DMS53 treated with DMSO at 0.1 percent for 48 hours (cell line): ENCODE data around the gene COL3A1.

ENCODE experiments used
- DNase-seq: peaks from one replicate; lab custom pipeline; 2025; ENCODE audit not compliant: unreplicated experiment; lab: John Stamatoyannopoulos, UW

The COL3A1 gene

GRCh38 chr2:188975497-188976102 is 1.4 kb downstream of the COL3A1 start:
- DNase-seq = no peak

- no peak for DNase-seq
These were observed 2.5 kb downstream of the COL3A1 start for GRCh38 chr2:188976545-188977268.

- no peak for DNase-seq
These were observed 3.1 kb downstream of the COL3A1 start for GRCh38 chr2:188977317-188977716.

- DNase-seq = no peak
These were observed 4.3 kb downstream of the COL3A1 start for GRCh38 chr2:188978291-188979081.

- DNase-seq = no peak
These were observed 5.3 kb downstream of the COL3A1 start for GRCh38 chr2:188979187-188980114.

- no peak for DNase-seq
These were observed 9.4 kb downstream of the COL3A1 start for GRCh38 chr2:188983427-188984064.

GRCh38 chr2:188984065-188984491 is 9.9 kb downstream of the COL3A1 start:
- no peak for DNase-seq

GRCh38 chr2:188984680-188985079 is 10.5 kb downstream of the COL3A1 start:
- DNase-seq = no peak

- DNase-seq = no peak
These were observed 12.7 kb downstream of the COL3A1 start for GRCh38 chr2:188986839-188987238.

GRCh38 chr2:188993247-188993646 is 19.1 kb downstream of the COL3A1 start:
- no peak for DNase-seq

- DNase-seq = no peak
These were observed 23.1 kb downstream of the COL3A1 start for GRCh38 chr2:188997263-188997662.

GRCh38 chr2:189000221-189000620 is 26.0 kb downstream of the COL3A1 start:
- no peak for DNase-seq

- DNase-seq = no peak
These were observed 27.9 kb downstream of the COL3A1 start for GRCh38 chr2:189002079-189002478.

- DNase-seq = no peak
These were observed 34.5 kb downstream of the COL3A1 start for GRCh38 chr2:189008555-189009262.

GRCh38 chr2:189010536-189010935 is 36.4 kb downstream of the COL3A1 start:
- DNase-seq = no peak

GRCh38 chr2:189012351-189012750 is 38.2 kb downstream of the COL3A1 start:
- no peak for DNase-seq

- no peak for DNase-seq
These were observed 38.9 kb downstream of the COL3A1 start for GRCh38 chr2:189013031-189013430.

- no peak for DNase-seq
These were observed 39.7 kb downstream of the COL3A1 start for GRCh38 chr2:189013671-189014448.
